GM18870 (cell line): ENCODE results near the gene IGF2.
"Not testable (repeated sequence)": the region's sequence is repeated elsewhere in the genome, so short reads cannot be mapped to it uniquely, and the experiment has no call there.

Source experiments
- ATAC-seq: cut with Tn5 transposase; IDR thresholded peaks from one replicate; pipeline ENCODE4 v1.9.1; 2021; ENCODE audit warnings: moderate library complexity; ENCODE audit not compliant: unreplicated experiment

The IGF2 gene

DNA sequence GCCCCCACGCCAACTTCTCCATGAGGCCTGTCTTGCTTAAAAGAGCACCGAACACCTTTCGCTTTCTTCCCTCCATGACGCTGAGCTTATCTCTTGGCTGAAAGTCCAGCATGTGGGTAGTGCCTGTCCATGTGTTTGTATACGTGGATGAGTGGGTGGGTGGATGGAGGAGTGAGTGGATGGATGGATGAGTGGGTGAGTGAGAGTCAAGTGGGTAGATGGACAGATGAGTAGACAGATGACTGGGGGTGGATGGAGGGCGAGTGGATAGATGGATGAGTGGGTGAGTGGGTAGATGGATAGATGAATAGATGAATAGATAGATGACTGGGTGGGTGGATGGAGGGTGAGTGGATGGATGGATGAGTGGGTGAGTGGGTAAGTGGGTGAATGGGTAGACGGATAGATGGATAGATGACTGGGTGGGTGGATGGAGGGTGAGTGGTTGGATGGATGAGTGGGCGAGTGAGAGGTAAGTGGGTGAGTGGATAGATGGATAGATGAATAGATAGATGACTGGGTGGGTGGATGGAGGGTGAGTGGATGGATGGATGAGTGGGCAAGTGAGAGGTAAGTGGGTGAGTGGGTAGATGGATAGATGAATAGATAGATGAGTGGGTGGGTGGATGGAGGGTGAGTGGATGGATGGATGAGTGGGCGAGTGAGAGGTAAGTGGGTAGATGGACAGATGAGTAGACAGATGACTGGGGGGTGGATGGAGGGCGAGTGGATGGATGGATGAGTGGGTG is 14.3 kb downstream of the IGF2 start:
- ATAC-seq: not testable (repeated sequence)

DNA sequence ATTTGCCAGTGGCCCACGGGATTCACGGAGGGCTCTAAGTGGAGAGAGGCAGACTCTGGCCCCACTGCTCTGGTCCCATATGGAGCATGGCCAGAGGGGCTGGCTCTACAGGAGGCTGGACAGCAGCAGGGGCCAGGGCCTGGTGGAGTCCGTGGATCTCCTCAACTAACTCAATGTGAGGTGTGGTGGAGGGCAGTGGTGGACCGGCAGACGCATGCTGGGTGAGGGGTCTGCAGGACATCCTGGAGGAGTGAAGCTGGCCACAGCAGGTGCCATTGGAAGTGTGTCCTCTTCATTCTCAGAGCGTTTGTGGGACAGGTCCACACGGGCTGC is 15.6 kb downstream of the IGF2 start:
- ATAC-seq: no peak

DNA sequence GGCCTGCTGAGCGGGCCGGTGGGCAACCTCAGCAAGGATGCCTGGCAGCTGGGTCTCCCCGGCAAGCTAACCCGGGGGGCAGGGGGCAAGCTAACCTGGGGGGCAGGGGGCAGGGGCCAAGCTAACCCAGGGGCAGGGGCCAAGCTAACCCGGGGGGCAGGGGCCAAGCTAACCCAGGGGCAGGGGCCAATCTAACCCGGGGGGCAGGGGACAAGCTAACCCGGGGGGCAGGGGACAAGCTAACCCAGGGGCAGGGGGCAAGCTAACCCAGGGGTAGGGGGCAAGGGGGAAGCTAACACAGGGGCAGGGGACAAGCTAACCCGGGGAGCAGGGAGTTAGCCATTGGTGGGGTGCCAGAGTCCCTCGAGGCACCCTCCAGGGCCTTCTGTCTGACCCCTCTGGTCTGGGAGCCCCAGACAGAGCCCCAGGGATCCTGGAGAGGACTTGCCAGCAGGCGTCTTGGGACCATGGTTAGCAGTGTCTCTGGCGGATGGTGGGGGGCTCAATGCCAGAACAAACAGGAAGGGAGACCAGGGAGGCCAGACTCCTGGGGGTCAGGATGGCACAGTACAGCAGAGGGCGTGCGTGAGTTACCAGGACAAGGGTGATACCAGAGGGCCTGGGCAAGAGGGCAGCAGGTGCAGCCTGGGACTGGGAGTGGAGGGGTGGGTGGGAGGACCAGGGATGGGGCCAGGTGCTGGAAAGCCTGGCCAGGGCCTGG is 16.1 kb downstream of the IGF2 start:
- no peak for ATAC-seq

DNA sequence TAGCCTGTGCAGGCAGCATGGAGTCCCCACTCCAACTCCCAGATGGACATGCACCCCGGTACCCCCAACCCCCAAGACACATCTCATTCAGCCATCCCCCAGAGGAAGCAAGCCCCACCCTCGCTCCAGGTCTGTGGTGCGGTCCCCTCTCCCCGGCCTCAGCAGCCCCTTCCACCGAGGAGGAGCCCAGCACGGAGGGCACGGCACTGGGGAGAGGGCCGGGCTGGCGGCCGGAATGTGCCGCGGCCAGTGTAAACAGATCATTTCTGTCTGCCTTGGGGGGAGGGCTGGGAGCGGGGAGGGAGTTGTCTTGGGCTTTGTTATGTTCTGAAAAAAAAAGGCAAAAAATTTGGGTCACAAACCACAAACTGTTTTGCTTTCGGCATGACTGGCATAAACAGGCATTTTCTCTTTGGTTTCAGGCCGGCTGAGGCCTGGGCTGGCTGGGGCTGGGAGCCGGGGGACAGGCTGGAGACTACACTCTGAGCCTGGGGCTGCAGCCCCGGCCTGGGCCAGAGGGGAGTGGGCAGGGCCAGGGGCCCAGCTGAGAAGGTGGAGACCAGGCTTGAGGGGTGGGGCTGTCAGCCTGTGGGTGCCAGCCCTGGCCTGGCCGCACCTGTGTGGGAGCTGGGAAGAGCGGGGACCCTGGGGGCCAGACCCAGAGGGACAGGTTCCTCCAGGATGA is 16.8 kb downstream of the IGF2 start:
- no peak for ATAC-seq

DNA sequence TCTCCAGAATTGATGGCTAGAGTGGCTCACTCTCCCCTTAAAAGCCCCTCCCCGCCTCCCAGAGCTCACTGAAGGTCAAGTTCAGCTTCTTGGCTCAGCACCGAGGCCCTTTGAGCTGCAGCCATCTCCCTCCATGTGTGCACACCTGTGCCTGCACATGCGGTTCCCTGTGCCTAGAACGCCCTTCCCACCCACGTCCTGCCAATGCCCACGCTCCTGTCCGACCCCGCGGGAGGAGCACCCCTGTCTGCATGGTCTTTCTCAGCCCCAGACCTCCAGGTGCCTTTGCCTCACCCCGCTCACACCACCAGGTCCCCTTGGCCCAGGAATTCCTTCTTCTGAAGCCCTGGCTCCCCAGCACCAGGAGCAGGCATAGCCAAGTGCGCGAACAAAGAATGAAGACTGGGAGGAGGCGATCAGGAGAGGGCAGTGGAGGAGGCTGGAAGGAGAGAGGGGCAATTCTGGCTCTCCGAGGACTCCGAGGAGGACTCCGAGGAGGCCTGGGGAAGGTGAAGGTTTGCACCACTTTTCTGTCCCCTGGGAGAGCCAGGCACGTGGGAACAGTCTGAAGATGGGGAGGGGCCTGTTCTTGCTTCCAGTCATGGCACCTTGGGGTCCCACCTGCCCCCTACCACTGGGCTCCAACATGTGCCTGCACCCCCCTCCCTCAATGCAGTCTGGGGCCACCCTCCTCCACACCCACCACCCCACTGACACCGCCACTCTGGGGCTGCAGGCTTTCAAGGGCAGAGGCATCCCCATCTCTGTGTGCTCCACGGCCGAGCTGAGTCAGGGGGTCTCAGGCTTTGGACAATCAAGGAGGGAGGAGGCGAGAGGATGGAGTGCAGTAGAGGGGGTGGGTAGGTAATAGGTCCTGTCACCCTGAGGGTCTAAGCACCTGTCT is 17.7 kb downstream of the IGF2 start:
- ATAC-seq: no peak

DNA sequence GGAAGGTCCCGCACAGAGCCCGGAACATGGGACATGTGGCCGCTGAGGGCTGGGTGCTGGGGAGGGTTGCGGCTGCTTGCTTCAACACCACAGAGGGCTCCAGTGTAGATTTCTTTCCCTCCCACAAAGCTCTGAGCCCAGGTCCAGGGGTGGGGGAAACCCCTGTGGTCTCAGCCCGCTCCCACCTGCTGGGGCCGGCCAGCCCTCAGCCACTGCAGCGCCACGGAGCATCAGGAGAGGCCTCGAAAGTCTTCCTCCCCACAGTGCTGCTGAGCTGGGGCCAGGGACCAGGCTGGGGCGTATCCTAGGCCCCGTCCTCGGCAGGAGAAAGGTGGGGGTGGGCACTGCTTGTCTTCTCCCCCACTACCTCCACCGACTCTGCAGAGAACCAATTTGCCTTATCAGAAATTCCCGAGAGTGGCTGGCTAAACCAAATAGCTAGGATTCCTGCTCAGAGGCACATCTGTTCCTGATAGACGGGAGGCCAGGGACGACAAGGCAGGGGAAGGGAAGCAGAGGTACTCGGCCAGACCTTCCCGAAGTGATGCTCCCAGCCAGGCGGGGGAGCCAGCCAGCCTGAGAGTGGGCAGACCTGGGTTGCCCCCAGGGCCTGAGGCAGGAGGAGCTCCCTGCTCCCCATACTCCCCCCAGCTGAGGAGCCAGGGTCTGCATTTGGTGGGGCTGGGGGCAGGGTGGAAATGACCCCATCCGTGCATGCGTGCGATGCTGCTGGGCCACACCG is 18.7 kb downstream of the IGF2 start:
- ATAC-seq: no peak

DNA sequence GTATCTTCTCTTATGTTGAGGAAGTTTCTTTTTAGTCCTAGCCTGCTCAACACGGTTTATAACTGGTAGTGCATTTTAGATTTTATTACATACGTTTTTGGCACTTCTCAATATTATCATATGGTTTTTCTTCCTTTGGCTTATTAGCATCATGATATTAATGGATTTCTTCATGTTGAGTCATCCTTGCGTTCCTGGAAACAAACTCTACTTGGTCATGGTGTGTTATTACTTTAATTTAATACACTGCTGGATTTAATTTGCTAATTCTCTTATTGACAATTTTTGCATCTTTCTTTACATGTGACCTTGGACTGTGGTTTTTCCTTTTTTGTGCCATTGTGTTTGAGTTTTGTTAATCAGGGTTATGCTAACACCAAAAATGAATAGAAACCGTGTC is 20.5 kb downstream of the IGF2 start:
- ATAC-seq: no peak

GRCh38 chr11:2116680-2117079 is 22.5 kb downstream of the IGF2 start:
- no peak for ATAC-seq

- ATAC-seq: no peak
These were observed 23.9 kb downstream of the IGF2 start for GRCh38 chr11:2115308-2115707.

DNA sequence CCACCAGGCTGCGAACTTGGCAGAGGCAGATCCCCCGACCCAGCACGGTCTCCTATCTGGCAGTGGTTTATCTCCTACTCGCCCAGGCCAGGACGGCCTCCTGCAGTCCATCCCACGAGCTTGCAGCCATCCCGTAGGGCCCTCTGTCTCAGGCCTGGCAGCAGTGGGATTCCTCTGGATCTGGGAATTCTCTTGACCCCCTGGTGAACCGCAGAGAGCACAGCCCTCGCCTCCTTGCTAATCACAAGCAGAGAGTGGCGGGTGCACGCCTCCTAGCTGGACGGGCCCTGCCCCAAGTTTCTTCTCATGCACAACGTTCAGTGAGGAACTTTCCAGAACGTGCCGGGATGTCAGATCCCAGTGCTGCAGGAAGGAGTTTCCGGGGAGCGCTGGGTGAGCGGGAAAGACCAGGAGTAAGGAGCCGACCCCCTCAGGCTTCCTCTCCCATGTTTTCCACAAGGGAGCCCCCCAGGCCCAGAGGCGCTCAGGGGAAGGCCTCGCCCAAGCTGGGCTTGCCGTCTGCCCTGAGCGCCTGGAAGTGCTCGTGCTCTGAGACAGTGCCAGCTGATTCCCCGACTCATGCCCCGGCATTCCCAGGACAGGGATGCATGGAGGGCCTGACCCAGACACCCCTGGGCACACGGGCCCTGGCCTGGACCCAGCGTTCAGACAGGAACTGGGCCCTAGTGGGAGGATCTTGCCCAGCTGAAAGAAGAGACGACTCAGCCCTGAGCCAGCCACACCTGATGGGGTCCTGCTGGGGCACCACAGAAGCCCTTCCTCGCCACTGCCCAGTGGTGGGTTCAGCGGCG is 24.6 kb downstream of the IGF2 start:
- ATAC-seq: no peak

GRCh38 chr11:2113776-2114175 is 25.4 kb downstream of the IGF2 start:
- no peak for ATAC-seq

GRCh38 chr11:2110521-2110920 is 28.7 kb downstream of the IGF2 start:
- ATAC-seq: no peak

DNA sequence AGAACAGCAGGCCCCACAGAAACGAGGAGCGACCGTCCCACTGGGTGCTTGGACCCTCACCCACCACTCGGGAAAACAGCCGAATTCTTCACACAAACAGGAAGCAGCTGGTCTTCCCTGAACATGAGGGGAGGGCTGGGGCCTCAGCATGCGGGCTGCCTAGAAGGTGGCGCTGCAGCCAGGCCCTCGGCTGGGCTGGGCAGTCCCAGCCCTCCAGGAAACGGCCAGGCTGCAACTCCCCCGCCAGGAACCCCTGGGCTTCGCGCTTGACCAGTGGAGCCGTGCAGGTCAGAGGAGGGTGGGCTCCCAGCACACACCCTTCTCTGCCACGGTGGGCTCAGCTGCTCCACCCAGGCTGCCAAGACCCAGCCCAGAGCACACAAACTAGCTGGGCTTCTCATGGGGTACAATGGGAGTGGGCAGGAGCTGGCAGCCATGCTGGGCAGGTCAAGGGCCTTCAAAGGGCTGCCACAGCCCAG is 29.6 kb downstream of the IGF2 start:
- no peak for ATAC-seq

GRCh38 chr11:2108675-2109491 is 30.3 kb downstream of the IGF2 start:
- no peak for ATAC-seq

- ATAC-seq: no peak
These were observed 31.1 kb downstream of the IGF2 start for GRCh38 chr11:2107941-2108630.

- ATAC-seq: no peak
These were observed 31.7 kb downstream of the IGF2 start for GRCh38 chr11:2107521-2107920.

- ATAC-seq: no peak
These were observed 32.5 kb downstream of the IGF2 start for GRCh38 chr11:2106583-2107209.

GRCh38 chr11:2105511-2105910 is 33.7 kb downstream of the IGF2 start:
- ATAC-seq: no peak
